BLaER1 treated with 17β-estradiol and CSF1 and Interleukin-3, amounts not matched to agents 10 nM and 100 nM (cell line): Measurements from ENCODE around the gene KIFBP.
A peak's percentile ranks its signal among the peaks of the same experiment; 100 is the strongest.
"Not testable (repeated sequence)": the region's sequence is repeated elsewhere in the genome, so short reads cannot be mapped to it uniquely, and the experiment has no call there.

Experiments used
- H3K27ac ChIP-seq, 11 experiments: shearing (Covaris generic); formaldehyde crosslinking; 2 replicates each; pipeline ENCODE4 v1.8.1; 2022
- H3K27me3 ChIP-seq, 11 experiments: shearing (Covaris generic); formaldehyde crosslinking; 2 replicates each; pipeline ENCODE4 v1.8.1; 2022
- H3K36me3 ChIP-seq, 11 experiments: shearing (Covaris generic); formaldehyde crosslinking; 2 replicates each; pipeline ENCODE4 v1.8.1; 2022
- H3K4me1 ChIP-seq, 10 experiments: shearing (Covaris generic); formaldehyde crosslinking; 2 replicates each; pipeline ENCODE4 v1.8.1; 2022
- H3K4me2 ChIP-seq, 11 experiments: shearing (Covaris generic); formaldehyde crosslinking; 2 replicates each; pipeline ENCODE4 v1.8.1; 2022
- H3K4me3 ChIP-seq, 10 experiments: shearing (Covaris generic); formaldehyde crosslinking; 2 replicates each; pipeline ENCODE4 v1.8.1; 2022
- H3K9ac ChIP-seq, 11 experiments: shearing (Covaris generic); formaldehyde crosslinking; 2 replicates each; pipeline ENCODE4 v1.8.1; 2022
- H3K9me3 ChIP-seq, 11 experiments: shearing (Covaris generic); formaldehyde crosslinking; replicated peaks in 1 of 11; 2 replicates each; pipeline ENCODE4 v1.8.1; 2022
- H4K20me1 ChIP-seq, 11 experiments: shearing (Covaris generic); formaldehyde crosslinking; 2 replicates each; pipeline ENCODE4 v1.8.1; 2022
- Cebpa-rat ChIP-seq, 11 experiments: shearing (Covaris generic); IDR thresholded peaks; 2 replicates each; pipeline ENCODE4 v1.8.1; 2022

KIFBP gene

DNA sequence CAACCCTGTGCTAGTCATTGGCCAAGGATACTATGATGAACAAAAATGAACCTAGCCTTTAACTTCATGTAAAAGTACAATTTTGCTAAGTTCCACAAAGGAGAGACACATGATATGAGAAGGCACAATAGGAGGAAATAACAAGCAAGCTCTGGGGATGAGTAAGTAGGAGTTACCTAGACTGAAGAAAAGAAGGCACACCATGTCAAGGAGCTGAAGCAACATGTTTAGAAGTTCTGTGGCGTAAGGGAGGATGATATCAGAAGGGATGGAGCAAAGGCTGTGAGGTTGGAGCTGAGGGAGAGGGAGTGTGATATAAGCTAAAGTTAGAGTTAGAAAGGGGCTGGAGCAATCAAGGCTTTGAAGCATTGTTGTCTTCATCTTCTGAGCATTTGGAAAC, 25.6 kb downstream of the KIFBP start:
- Histone ChIP-seq H3K27me3 (no peaks in the 10 kb centered on the region), H3K4me1 (peaks cover 0 to 44% (median 13%) of the 10 kb centered on the region in 10 experiments; a peak in 13 of 20 replicates), H3K4me2 (peak overlapping the region in 3 of 11 experiments; percentile 23 to 63 (median 39); a peak in 4 of 22 replicates), H3K36me3 (peaks cover 42 to 76% (median 65%) of the 10 kb centered on the region in 11 experiments), H3K27ac (peak overlapping the region in 1 of 11 experiments; percentile 53; a peak in 2 of 22 replicates), H3K4me3 (no peak overlapping the region), H3K9me3 (peaks cover 0 to 5% (median 0%) of the 10 kb centered on the region in 11 experiments; a peak in 3 of 22 replicates), H3K9ac (no peak overlapping the region), H4K20me1 (no peaks in the 10 kb centered on the region)
- no peak for TF ChIP-seq Cebpa-rat (IDR thresholded peaks at IDR 0.05)

DNA sequence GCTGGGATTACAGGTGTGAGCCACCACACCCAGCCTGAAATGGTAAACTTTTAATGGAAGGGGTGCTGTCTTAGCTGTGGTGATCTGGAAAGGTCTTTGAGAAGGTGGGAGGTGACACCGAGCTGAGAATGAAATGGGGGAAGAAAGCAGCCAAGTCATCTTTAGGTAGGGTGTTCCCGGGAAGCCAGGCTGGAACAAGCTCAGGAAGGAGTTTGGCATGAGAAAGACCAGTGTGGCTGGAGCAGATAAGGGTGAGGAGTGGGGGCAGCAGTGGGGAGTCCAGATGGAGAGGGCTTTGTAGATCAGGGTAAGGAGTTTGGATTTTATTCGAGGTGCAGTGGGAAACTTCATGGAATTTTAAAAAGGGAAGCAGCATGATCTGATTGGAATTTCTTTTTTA, 30.0 kb downstream of the KIFBP start:
- H3K4me2 ChIP-seq: no peak overlapping the region
- no peaks in the 10 kb centered on the region for H3K9me3 ChIP-seq
- peaks cover 14 to 42% (median 33%) of the 10 kb centered on the region in 11 experiments for H3K36me3 ChIP-seq
- no peaks in the 10 kb centered on the region for H4K20me1 ChIP-seq
- H3K27me3 ChIP-seq: no peaks in the 10 kb centered on the region
- no peak for TF ChIP-seq Cebpa-rat (IDR thresholded peaks at IDR 0.05)
- peaks cover 0 to 14% (median under 1%) of the 10 kb centered on the region in 10 experiments; a peak in 7 of 20 replicates for H3K4me1 ChIP-seq
- no peak overlapping the region for H3K9ac ChIP-seq
- H3K4me3 ChIP-seq: no peak overlapping the region
- H3K27ac ChIP-seq: no peak overlapping the region

DNA sequence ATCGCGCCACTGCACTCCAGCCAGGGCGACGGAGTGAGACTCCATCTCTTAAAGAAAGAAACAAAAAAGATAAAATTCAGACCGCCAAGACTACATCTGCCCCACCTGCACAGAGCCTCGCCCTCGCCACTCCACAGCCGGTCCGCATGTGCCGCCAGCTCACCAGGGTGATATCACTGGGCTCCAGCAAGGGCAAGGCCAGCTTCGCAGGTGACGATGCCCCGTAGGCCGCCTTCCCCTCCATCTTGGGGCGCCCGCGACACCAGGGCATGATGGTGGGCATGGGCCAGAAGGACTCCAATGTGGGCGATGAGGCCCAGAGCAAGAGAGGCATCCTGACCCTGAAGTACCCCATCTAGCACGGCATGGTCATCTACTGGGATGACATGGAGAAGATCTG, 34.0 kb downstream of the KIFBP start:
- Histone ChIP-seq H3K27ac (no peak overlapping the region), H3K9ac (no peak overlapping the region), H3K4me1 (peaks cover 0 to 8% (median 1%) of the 10 kb centered on the region in 10 experiments; a peak in 6 of 20 replicates), H3K4me2 (no peak overlapping the region), H4K20me1 (no peaks in the 10 kb centered on the region), H3K27me3 (no peaks in the 10 kb centered on the region), H3K4me3 (no peak overlapping the region), H3K36me3 (peaks cover 0 to 12% (median 4%) of the 10 kb centered on the region in 11 experiments; a peak in 6 of 22 replicates), H3K9me3 (no peaks in the 10 kb centered on the region)
- no peak for TF ChIP-seq Cebpa-rat (IDR thresholded peaks at IDR 0.05)

- peaks cover 11 to 18% (median 15%) of the 10 kb centered on the region in 11 experiments for H3K9me3 ChIP-seq
- no peak for TF ChIP-seq Cebpa-rat (IDR thresholded peaks at IDR 0.05)
- peaks cover 0 to 6% (median 0%) of the 10 kb centered on the region in 11 experiments; a peak in 3 of 22 replicates for H3K36me3 ChIP-seq
- H4K20me1 ChIP-seq: no peaks in the 10 kb centered on the region
- peaks cover 0 to 11% (median 2%) of the 10 kb centered on the region in 10 experiments; a peak in 6 of 20 replicates for H3K4me1 ChIP-seq
- H3K27ac ChIP-seq: no peak overlapping the region
- no peak overlapping the region for H3K9ac ChIP-seq
- H3K4me3 ChIP-seq: no peak overlapping the region
- H3K27me3 ChIP-seq: no peaks in the 10 kb centered on the region
- H3K4me2 ChIP-seq: no peak overlapping the region
Observed at GRCh38 chr10:69025370-69025896, 36.8 kb downstream of the KIFBP start.

GRCh38 chr10:69033256-69033655, 44.7 kb downstream of the KIFBP start:
- Histone ChIP-seq H3K9me3 (peaks cover 12 to 33% (median 26%) of the 10 kb centered on the region in 11 experiments), H3K27me3 (no peaks in the 10 kb centered on the region), H3K4me1 (peaks cover 0 to 10% (median 2%) of the 10 kb centered on the region in 10 experiments; a peak in 9 of 20 replicates), H3K36me3 (peaks cover 0 to 6% (median 0%) of the 10 kb centered on the region in 11 experiments; a peak in 3 of 22 replicates), H3K4me3 (no peak overlapping the region), H3K9ac (no peak overlapping the region), H3K27ac (no peak overlapping the region), H4K20me1 (no peaks in the 10 kb centered on the region), H3K4me2 (no peak overlapping the region)
- no peak for TF ChIP-seq Cebpa-rat (IDR thresholded peaks at IDR 0.05)

GRCh38 chr10:69037489-69037888, 48.9 kb downstream of the KIFBP start:
- TF ChIP-seq Cebpa-rat (IDR thresholded peaks at IDR 0.05): no peak
- Histone ChIP-seq H3K27me3 (no peaks in the 10 kb centered on the region), H3K27ac (no peak overlapping the region), H3K4me2 (no peak overlapping the region), H3K36me3 (no peaks in the 10 kb centered on the region), H3K4me3 (no peak overlapping the region), H3K9me3 (no peaks in the 10 kb centered on the region), H3K9ac (no peak overlapping the region), H3K4me1 (peaks cover 0 to 16% (median 7%) of the 10 kb centered on the region in 10 experiments; a peak in 13 of 20 replicates), H4K20me1 (no peaks in the 10 kb centered on the region)

- not testable (repeated sequence) for H3K4me3 ChIP-seq, H3K27me3 ChIP-seq, H3K9ac ChIP-seq, H3K36me3 ChIP-seq, H3K9me3 ChIP-seq, H4K20me1 ChIP-seq, H3K4me2 ChIP-seq, H3K27ac ChIP-seq
- H3K4me1 ChIP-seq: peaks cover 5 to 50% (median 27%) of the 10 kb centered on the region in 10 experiments
Observed at GRCh38 chr10:69040904-69041303, 52.3 kb downstream of the KIFBP start.

DNA sequence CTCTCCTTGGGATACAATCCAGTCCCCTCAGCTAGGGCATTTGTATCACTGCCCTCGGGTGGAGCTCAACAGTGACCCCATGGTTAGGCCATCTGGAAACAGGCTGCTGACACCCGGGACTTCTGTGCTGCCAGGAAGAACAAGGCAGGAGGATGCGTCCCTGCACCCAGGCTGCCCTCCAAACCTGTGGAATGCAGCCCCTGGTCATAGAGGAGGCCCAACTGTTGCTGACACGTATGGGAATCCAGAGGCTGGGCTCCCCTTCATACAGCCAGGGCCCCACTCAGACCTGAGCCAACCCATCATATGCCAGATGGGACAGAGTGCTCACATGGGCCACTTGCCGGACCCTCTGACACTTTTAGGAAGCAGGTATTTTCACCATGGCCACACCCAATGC, 53.8 kb downstream of the KIFBP start:
- Histone ChIP-seq H3K4me2 (peak overlapping the region in 3 of 11 experiments; percentile 18 to 50 (median 37); a peak in 4 of 22 replicates), H3K9me3 (no peaks in the 10 kb centered on the region), H4K20me1 (no peaks in the 10 kb centered on the region), H3K9ac (no peak overlapping the region), H3K36me3 (no peaks in the 10 kb centered on the region), H3K27me3 (no peaks in the 10 kb centered on the region), H3K4me3 (no peak overlapping the region), H3K4me1 (peaks cover 9 to 65% (median 41%) of the 10 kb centered on the region in 10 experiments), H3K27ac (peak overlapping the region in 3 of 11 experiments; percentile 32 to 40 (median 35); a peak in 8 of 22 replicates)
- no peak for TF ChIP-seq Cebpa-rat (IDR thresholded peaks at IDR 0.05)

DNA sequence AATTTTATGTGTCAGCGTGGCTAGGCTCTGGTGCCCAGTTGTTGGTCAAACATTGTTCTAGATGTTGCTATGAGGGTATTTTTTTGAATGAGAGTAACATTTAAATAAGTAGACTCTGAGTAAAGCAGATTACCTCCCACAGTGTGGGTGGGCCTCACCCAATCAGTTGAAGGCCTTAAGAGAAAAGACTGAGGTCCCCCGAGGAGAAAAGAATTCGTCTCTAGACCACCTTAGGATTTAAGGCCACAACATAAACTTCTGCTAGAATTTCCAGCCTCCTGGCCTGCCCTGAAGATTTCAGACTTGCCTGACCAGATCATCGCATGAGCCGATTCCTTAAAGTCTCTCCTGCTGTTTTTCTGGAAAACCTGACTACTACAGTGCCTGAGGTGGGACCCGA, 54.2 kb downstream of the KIFBP start:
- Histone ChIP-seq H3K36me3 (no peaks in the 10 kb centered on the region), H3K4me1 (peaks cover 9 to 70% (median 45%) of the 10 kb centered on the region in 10 experiments), H3K9ac (no peak overlapping the region; a peak in 1 of 22 replicates), H4K20me1 (no peaks in the 10 kb centered on the region), H3K4me3 (no peak overlapping the region), H3K9me3 (no peaks in the 10 kb centered on the region), H3K27me3 (no peaks in the 10 kb centered on the region), H3K27ac (peak overlapping the region in 4 of 11 experiments; percentile 6 to 40 (median 36); a peak in 5 of 22 replicates), H3K4me2 (peak overlapping the region in 3 of 11 experiments; percentile 18 to 50 (median 37); a peak in 4 of 22 replicates)
- no peak for TF ChIP-seq Cebpa-rat (IDR thresholded peaks at IDR 0.05)
